ENCODE data around the gene INTS7. TPM values are rescaled to one million over a fixed set of nuclear protein-coding genes. Genes with fewer than 3 reads are reported as not detected.

Gene INTS7, protein sequence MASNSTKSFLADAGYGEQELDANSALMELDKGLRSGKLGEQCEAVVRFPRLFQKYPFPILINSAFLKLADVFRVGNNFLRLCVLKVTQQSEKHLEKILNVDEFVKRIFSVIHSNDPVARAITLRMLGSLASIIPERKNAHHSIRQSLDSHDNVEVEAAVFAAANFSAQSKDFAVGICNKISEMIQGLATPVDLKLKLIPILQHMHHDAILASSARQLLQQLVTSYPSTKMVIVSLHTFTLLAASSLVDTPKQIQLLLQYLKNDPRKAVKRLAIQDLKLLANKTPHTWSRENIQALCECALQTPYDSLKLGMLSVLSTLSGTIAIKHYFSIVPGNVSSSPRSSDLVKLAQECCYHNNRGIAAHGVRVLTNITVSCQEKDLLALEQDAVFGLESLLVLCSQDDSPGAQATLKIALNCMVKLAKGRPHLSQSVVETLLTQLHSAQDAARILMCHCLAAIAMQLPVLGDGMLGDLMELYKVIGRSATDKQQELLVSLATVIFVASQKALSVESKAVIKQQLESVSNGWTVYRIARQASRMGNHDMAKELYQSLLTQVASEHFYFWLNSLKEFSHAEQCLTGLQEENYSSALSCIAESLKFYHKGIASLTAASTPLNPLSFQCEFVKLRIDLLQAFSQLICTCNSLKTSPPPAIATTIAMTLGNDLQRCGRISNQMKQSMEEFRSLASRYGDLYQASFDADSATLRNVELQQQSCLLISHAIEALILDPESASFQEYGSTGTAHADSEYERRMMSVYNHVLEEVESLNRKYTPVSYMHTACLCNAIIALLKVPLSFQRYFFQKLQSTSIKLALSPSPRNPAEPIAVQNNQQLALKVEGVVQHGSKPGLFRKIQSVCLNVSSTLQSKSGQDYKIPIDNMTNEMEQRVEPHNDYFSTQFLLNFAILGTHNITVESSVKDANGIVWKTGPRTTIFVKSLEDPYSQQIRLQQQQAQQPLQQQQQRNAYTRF
- total RNA-seq (ENCODE audit: insufficient read depth, low replicate concordance), result 5.8 TPM

DNA sequence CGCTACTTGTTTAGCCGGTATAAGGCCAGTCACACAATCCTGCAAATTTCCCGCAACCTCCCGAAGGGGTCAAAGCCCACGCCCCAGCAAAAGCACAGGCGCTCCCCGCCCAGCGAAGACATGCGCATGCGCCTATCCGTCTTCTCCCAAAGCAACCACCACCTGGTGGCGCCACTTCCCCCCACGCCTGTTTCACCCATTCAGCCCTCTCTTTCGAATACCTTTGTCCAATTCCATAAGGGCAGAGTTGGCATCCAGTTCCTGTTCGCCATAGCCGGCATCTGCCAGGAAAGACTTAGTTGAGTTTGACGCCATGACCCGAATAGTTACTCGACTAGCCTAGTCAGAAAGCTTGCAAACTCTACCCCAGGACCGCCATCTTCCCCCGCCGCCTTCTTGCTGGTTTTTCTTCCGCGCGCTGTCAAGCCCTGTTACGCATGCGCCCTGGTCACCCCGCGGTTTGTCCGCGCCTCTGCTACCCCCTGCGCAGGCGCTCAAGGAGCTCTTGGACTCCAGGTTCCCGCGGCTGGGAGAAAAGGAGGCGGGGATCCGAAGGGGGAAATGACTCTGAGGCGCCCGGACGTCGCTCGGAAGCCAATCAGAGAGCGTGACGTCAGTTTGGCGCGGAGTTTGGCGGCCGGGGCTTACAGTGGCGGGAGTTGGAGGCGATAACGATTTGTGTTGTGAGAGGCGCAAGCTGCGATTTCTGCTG, at the start of gene INTS7, which contains the start of gene DTL:
TSS of gene INTS7 (minus strand) at position 435 of the 712 bp plus-strand sequence. CDS start at position 315, 120 bp downstream.
TSS of gene DTL (plus strand) at position 626 of the 712 bp plus-strand sequence. CDS start 143 bp downstream, outside the sequence.
- peak; percentile 100 for DNase-seq (ENCODE audit: low spot score)

DNA sequence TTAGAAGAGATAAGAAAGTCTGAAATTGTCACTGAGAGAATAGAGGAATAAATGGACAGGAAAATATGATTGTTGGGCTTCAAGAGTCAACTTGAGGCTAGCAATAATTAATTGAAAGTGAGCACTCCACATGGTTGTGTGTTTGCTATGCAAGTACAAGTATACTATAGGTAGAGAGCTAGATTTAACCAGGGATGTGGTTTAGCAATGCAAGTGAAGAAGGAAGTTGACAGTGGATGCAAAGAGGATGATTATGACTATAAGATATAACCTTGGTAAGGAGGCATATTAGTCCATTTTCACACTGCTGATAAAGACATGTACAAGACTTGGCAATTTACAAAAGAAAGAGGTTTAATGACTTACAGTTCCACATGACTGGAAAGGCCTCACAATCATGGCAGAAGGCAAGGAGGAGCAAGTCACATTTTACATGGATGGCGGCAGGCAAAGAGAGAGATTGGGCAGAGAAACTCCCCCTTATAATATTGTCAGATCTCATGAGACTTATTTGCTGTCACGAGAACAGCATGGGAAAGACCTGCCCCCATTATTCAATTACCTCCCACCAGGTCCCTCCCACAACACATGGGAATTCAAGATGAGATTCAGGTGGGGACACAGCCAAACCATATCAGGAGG, 47.5 kb upstream of the INTS7 start:
- no peak for DNase-seq (ENCODE audit: low spot score)

DNA sequence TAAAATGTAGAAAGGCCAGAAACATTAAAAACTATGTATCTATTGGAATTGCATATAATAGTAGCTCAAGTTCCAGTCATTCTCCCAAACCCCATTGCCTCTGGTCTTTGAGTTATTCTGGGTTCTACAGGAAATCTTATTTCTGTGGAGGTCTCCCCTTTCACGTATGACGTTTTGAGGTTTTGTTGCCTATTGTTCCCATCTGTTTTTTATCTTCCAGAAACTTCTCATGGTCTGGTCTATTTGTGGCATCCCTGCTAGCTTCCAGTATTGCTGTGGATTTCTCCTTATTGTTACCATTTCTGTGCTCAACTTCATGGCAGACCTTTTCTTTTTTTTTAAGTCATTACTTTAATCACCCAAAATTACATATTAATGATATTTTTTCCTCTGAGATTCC, 43.5 kb upstream of the INTS7 start:
- DNase-seq (ENCODE audit: low spot score), result no peak

DNA sequence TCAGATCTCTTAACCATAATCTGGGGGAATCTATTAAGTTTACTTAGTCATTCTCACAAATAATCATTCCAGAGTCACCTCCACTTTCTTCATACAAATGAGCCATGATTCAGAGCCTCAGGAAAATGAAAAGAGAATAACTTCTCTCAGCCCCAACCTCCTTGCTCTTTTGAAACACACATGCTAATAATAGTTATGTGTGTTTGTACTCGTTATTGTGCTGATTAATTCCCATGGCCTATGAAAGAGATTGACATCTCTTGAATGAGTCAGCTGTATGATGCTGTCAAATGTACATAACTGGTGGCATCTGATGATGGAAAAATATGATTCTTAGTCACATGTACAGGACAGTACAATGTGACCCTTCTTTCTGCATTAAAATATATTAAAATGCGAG, 41.7 kb upstream of the INTS7 start:
- DNase-seq (ENCODE audit: low spot score), result no peak

DNA sequence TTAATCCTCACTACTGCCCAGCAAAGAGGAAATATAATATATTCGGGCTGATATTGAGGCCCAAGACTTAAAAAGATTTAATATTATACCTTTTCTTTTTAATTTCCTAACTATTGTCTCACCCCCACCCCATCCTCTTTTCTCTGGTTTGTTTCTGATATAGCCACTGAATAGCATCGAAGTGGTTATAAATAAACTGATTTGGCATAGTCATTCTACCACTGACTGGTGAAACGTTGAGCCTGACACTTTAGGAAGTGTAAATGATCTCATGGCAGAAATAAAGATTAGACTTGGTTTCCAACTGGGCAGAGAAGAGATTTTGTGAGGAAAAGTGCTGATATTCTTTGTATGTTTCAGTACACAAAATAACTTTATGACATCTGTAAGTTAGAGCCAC, 39.5 kb upstream of the INTS7 start:
- no peak for DNase-seq (ENCODE audit: low spot score)

DNA sequence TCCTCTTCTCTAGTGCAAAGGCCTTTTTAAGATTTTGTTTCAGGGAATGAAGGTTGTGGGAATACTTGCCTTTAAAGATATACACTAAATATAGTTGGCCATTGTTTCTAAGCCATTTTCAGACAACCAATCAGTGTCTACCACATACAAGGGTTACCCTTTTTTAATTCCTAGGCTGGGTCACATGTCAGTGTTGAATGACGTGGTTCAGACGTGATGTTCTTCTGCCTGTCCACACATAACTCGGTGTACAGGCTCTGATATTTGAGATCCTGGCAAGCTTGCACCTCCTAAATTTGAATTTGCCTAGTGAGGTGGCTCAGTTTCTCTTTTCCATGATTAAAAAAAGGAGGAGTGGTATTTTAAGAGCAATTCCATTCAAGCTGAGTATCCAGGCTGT, 39.0 kb upstream of the INTS7 start:
- DNase-seq (ENCODE audit: low spot score), result no peak

DNA sequence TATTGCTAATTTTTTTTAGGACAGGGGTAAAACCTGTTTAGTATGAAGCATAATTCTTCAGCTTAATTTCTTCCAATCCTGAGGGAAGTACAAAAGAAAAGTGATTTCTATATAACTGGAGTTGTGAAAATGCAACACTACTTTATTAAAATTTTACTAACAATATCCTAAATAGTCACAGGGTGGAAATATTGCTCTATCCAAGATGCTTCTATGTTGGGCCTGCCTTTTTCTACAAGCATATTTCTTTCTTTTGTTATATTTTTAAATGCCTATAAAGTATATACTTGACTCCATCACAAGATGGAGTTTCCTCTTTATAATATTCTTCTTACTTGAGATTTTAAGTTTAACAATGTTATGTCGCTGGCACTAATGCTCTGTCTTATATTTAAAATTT, 38.1 kb upstream of the INTS7 start:
- DNase-seq (ENCODE audit: low spot score), result no peak

DNA sequence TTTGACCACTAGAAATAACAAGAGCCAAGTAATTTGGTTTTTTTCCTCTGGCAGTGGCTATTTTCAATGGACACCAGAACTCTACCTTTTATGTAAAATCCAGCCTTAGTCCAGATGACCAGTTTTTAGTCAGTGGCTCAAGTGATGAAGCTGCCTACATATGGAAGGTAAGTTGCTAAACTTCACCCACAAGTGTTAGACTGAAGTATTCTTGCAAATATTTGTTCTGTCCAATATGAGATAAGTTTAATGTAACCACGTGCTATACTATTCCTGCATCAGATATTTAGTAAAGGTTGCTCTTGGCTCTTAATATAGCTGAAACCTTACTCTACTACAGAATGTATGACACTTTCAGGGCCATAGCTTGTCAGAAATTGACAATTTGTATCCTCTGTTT, 36.7 kb upstream of the INTS7 start:
- DNase-seq (ENCODE audit: low spot score), result no peak

DNA sequence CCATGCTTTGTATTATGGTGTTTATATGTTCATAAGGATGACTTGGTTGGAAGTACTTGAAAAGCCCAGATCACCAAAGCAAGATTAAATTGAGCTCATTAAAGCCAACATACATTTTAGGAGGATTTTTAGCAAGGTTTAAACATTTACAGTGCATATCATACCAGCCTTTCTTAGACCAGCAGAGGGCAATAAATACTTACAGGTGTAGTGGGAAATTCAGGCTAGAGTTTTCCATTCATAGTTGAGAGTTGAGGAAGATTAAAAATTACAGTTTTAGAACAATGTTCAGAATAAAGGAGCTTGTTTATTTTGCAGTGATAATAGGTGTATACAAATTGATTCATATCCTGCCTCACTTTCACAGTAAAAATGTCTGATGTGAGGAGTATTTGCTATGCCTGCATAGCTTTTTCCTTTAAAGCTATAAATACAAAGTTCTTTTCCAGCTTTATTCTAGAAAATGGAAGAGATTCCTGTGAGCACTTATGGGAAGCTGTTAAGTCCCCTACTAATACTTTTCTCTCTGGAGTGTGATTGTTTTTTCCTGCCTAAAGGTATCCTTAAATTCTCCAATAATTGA, 35.5 kb upstream of the INTS7 start:
- DNase-seq (ENCODE audit: low spot score), result peak; percentile 63

DNA sequence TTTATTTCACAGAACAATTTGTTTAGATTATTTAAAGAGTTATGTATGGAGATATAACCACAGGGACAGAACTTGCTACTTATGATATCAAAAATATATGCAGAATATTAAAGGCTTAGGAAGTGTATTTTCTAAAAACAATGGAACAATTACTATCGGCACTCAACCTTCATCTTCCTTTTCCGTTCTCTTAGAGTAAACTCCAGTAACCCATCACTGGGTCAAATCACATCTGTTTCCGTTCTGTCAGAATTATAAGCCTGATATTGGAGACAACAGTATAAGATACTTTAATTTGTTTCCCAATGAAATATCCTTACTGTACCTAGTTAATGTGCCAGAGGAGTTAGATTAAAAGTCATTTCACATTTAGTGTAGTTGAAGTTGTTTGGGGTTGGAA, 32.4 kb upstream of the INTS7 start:
- DNase-seq (ENCODE audit: low spot score), result peak; percentile 16

DNA sequence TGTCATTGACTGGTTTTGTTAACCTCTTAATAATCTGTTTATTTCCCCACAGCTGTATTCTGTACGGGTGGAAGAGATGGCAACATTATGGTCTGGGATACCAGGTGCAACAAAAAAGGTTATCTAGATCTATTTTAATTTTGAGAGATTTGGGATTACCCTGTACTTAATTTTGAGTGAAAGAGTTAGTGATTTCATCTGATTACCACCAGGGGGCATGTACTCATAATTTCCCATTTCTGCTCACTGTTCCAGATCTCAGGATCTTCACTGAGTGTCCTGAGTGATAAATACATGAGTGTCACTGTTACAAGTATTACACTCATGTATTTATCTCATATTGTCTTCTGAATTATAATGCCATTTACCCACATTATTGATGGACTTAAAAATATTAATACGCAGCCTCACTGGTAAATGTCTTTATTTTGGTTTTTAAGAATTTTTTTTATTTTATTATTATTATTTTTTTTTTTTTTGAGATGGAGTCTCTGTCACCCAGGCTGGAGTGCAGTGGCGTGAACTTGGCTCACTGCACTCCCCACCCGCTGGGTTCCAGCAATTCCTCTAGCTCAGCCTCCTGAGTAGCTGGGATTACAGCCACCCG, 27.6 kb upstream of the INTS7 start:
- DNase-seq (ENCODE audit: low spot score), result peak; percentile 20

DNA sequence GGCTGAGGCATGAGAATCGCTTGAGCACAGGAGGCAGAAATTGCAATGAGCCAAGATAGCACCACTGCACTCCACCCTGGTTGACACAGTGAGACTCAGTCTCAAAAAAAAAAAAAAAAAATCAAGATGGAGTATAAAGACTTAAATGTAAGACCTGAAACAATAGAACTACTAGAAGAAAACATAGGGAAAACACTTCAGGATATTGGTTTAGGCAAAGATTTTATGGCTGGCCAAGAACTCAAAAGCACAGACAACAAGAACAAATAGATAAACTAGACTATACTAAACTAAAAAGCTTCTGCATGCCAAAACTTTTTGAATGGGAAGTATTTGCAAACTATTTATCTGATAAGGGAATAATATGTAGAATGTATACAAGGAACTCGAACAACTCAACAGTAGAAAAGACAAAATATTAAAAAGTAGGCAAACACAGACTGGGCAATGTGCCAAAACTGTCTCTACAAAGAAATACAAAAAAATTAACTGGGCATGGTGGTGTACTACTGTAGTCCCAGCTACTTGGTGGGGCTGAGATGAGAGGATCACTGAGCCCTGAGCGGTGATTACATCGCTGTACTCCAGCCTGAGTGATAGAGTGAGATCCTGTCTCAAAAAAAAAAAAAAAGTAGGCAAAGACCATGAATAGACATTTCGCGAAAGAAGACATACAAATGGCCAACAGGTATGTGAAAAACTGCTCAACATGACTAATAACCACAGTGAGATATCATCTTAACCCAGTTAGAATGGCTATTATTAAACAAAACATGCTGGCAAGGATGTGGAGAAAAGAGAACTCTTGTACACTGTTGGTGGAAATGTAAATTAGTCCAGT, 25.5 kb upstream of the INTS7 start:
- DNase-seq (ENCODE audit: low spot score), result no peak

DNA sequence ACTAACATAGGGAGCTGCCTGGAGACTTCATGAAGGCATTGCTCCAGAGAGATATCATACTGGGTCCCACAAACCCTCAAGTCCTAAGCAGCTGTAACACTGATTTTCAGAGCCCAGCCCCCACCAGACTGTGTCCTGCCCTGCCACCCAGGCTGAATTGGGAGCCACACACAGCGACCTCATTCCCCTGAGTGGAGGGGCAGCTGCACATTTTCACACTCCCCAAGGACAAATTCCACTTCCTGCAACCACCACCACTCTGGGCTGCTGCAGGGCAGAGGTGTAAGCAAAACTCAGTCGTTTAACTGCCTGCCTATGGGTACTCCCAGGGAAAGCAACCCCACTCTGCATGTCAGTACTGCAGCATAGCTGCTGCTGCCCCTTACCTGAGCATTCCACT, 20.0 kb upstream of the INTS7 start:
- DNase-seq (ENCODE audit: low spot score), result no peak

DNA sequence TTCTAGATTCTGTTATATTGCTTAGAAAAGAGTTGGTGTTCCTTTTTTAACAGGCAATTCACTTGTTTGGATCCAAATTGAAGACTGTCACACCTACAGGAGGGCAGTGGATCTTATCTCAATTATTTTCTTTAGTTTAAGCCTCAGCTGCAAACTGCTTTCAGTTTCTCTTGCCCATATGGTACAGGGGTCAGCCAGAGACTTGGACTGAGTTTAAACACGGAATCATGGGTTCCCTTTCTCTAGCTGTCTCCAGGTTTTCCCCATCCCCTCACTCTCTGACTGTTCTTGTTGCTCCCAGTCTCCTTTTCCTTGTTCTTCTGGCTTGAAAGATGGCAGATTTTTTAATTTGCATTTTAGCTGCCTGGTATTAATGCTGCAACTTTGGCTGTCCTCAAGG, 18.6 kb upstream of the INTS7 start:
- DNase-seq (ENCODE audit: low spot score), result no peak

DNA sequence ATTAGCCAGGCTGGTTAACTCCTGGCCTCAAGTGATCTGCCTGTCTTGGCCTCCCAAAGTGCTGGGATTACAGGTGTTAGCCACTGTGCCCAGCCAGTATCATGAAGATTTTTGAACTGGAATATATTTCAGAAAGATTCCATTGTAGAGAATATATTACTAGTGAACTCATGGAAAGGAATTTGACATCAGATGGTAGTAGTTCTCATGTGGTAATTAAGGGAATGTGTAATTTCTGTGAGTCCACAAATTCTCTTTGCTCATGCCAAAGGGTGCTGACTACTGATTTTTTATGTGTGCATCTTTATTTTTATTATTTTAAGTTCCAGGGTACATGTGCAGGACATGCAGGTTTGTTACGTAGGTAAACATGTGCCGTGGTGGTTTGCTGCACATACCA, 10.6 kb upstream of the INTS7 start:
- no peak for DNase-seq (ENCODE audit: low spot score)

DNA sequence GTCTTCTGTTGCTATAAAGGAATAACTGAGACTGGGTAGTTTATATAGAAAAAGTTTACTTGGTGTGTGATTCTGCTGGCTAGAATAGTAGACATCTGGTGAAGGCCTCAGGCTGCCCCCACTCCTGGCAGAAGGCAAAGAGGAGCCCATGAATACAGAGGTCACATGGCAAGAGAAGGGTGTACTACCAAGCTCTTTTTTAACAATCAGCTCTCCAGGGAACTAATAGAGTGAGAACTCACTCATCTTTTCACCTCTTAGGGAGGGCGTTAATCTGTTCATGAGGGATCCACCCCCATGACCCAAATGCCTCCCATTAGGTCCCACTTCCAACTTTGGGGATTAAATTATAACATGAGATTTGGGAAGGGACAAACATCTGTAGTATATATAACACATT, 9.5 kb upstream of the INTS7 start:
- no peak for DNase-seq (ENCODE audit: low spot score)

DNA sequence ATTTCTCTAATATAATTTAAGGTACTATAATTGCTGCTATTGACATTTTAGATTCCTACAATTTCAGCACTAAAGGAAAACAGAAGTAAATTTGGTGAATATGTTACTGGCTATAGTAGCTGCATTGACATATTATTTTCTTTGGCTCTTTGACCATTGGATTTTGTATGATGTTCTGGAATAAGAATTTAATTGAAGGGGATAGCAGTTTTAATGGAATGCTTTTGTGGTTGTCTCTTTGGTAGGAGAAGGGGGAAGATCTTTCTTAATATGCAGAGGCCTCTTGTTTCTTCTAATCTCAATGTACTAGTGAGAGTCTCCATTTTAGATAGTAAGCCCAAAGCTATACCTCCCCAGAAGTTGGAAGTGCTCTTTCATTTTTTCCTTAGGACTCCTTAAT, 7.1 kb upstream of the INTS7 start:
- DNase-seq (ENCODE audit: low spot score), result no peak

DNA sequence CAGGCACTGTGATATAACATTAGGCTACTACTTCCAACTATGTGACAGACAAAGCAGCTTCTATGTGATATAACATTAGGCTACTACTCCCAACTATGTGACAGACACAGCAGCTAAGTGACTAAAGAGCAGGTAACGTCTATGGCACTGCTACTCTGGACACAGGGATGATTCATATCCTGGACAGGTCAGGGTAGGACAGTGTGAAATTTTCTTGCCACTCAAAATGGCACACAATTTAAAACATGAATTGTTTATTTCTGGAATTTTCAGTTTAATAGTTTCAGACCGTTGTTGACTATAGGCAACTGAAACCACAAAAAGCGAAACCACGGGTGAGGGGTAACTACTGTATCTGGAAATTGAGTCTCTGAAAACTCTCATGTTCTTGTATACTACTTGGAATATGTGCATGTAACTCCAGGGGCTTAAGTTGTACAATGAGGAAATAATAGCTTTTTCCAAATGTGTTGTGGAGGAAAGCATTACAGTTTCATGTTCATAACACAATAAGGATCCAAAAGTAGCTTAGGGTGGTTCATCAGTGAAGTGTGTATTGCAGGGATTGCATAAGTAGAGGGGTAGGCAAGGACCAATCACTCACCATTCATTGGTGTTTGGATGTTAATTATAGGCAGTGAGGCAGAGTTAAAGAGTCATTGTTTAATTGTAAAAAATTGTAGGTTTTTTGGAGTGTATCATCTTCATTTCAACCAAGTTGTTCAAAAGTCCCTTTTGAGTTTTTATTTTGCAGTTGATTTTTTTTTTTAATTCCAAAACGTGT, 5.5 kb upstream of the INTS7 start:
- no peak for DNase-seq (ENCODE audit: low spot score)

DNA sequence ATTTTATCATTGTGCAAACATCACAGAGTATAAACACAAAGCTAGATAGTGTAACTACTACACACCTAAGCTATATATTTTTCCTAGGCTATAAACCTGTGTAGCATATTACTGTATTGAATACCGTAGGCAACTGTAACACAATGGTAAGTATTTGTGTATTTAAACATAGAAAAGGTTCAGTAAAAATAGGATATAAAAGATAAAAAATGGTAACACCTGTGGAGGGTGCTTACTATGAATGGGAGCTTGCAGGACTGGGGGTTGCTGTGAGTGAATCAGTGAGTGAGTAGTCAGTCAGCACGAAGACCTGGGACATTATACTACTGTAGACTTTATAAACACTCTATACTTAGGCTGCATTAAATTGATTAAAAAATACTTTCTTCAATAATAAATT, 4.3 kb upstream of the INTS7 start:
- DNase-seq (ENCODE audit: low spot score), result no peak
